C4-2B (cell line): ENCODE data around the gene EXOC6B.

ENCODE experiments used
- H3K27ac ChIP-seq: fragments of 450-650 bp; 2 replicates; pipeline ENCODE4 v1.5.1; 2017
- ZFX ChIP-seq: fragments of 450-650 bp; IDR thresholded peaks from 2 replicates; pipeline ENCODE4 v1.6.1; 2017
- TF ChIP-seq, protein P1 (sequence below): fragments of 450-650 bp; conservative IDR thresholded peaks from 2 replicates; pipeline ENCODE4 v1.5.1; 2017; ENCODE audit warnings: mild to moderate bottlenecking

EXOC6B gene

DNA sequence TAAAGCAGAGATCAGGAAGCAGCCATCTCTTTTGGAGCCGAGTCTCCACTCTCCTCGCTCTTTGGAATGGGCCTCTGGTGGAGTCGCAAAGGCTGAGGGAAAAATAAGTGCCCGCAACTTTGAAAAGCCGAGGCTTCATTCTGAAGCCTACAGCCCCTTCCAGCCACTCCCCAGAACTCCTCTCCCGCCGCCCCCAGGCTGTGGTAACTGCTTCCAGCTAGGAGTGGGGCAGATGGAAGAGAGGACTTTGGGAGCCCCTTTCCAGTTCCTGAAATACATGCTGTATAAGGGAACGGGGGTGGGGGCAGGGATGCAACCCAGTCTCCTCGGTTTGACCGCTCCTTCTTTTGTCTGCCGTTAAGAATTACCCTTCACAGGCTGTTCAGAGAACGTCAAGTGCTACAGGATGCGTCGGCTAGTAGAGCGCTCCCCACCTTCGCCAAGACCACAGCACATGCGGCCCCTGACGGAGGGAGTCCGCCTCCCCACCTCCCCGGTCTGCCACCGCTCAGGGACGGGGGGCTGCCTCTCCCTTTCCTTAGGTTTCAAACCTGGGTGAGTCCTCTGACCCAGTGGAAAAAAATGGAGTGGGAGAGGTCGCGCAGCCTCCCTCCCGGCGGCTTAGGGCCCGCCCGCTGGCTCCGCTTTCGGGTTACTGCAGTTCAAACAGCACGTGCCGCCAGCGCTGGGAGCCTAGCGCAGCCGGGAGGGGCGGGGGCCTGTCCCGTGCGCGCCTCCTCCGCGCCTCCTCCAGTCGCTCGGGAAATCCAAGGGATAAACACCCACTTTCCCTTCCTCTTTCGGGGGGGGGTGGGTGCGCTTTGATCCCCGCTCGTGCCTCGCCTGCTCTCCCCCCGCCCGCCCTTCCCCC lies 683.0 kb downstream of the EXOC6B start:
- no peak for TF ChIP-seq ZFX
- TF ChIP-seq, protein P1, sequence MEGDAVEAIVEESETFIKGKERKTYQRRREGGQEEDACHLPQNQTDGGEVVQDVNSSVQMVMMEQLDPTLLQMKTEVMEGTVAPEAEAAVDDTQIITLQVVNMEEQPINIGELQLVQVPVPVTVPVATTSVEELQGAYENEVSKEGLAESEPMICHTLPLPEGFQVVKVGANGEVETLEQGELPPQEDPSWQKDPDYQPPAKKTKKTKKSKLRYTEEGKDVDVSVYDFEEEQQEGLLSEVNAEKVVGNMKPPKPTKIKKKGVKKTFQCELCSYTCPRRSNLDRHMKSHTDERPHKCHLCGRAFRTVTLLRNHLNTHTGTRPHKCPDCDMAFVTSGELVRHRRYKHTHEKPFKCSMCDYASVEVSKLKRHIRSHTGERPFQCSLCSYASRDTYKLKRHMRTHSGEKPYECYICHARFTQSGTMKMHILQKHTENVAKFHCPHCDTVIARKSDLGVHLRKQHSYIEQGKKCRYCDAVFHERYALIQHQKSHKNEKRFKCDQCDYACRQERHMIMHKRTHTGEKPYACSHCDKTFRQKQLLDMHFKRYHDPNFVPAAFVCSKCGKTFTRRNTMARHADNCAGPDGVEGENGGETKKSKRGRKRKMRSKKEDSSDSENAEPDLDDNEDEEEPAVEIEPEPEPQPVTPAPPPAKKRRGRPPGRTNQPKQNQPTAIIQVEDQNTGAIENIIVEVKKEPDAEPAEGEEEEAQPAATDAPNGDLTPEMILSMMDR, result no peak
- no peak overlapping the region for H3K27ac ChIP-seq

DNA sequence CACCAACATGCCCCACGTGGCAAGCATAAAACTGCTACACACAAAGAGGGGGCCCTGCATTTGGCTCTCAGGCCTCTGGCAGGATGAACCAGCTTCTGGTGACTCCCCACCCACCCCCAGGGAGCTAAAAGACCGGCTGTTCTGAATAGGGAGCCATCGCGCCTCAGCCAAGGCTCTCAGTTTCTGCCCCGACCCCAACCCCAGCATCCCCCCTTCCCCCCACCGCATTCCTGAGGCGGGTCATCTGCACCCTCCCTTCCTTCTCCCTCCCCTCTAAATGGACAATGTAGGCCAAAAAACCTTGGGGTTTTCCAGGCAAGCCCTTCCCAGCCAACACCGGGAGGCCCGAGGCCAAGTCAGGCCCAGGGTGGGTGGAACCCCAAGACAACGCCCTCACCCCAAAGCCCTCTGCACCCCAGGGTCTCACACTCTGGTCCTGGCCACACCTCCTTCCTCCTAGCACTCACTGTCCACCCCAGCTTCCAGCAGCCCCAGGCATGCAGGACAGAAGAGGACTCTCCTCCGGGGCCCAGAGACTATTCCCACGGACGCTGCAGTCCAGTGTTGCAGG lies 683.9 kb downstream of the EXOC6B start:
- TF ChIP-seq, protein P1, result no peak
- TF ChIP-seq ZFX, result no peak
- no peak overlapping the region for H3K27ac ChIP-seq

DNA sequence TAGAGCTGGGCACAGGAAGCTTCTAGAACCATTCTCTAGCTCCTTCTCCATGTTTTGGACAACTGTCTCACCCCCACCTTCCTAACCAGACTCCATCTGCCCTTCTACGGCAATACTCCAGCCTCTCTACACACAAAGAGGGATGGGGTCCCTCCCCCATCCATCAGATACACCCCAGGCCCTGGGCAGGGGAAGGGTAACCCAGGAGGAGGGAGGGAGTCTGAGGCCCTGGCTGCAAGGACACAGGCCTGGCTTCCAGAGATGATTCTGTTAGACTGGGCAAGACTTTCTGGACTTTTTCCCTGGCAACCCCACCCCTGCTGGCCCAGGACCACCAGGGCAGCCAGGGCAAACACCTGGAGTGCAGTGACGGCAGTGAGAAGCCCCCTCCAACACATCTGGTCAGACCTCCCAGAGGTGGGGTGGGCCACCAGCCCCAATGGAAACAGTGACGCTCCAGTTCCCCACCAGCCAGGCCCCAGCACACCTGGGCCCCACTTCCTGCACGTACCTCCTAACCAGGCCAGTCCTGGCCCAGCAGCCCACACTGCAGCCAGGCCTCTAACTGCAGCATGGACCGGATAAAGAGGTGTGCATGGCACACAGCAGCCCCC lies 684.7 kb downstream of the EXOC6B start:
- H3K27ac ChIP-seq, result no peak overlapping the region
- TF ChIP-seq, protein P1, result no peak
- TF ChIP-seq ZFX, result no peak

DNA sequence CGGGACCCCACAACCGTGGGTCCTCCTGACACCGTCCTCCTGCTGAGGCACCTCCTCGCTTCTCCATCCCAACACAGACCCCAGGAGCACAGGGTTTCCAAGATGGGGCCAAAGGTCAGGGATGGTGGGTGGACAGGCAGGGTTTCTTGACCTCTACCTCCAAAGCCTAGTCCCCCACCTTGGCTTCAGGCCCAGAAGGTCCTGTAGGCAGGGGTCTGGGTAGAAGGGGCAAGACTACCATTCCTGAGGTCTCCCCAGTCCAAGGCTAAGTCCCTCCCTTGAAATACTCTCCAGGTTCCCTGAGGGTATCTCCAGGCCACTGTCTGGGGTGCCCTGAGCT lies 685.2 kb downstream of the EXOC6B start:
- TF ChIP-seq, protein P1, result no peak
- TF ChIP-seq ZFX, result no peak
- H3K27ac ChIP-seq, result no peak overlapping the region

DNA sequence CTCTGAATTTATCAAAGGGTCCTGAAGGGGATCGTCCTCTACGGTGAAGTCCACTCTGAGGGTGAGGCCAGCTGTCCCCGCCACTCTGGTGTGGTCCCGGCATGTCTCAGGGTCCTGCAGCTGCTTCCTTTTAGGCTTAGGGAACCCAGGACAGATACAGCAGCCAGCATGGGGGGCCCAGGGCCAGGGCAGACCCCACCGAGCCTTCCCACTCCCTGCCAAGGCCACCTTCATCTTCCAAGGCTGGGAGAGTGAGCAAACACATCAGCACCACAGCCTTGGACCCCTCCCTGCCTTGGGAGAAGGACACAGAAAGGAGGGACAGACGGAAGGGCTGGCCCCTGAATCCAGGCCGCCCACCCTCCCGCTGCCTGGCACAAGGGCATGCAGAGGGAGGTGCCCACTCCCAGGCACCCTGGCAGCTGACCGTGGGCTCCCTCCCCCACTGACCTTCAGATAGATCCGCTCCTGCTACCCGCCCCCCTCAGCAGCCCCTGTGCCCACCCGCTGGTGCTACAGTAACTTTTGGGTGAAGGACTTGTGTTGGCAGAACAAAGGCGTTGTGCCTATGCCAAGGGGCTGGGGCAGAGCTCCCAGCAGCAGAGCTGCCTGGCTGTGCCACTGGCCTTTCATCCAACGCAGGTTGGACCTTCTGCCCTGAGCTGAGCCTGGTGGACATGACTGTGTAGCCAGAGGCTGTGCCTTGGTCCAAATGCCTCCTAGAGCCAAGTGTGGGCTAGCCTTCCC lies 685.8 kb downstream of the EXOC6B start:
- TF ChIP-seq, protein P1, result no peak
- no peak for TF ChIP-seq ZFX
- H3K27ac ChIP-seq, result no peak overlapping the region

DNA sequence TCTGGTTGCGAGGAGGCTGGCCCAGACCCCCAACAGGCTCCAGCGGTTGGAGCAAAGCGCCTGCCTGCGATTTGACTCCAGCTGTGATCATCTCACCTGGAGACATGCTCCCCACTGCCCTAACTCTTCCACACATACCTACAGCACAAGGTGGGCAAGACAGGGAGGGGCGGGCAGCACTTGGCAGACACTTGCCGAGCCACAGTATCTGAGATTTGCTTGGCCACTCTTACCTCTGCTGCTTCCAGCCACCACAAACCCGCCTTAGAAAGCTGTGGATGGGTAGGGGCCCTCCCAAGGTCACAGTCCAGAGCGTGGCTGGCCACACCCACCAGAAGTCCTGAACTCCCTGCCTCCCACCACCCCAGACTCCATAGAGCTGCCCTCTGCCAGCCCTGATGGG lies 686.4 kb downstream of the EXOC6B start:
- no peak overlapping the region for H3K27ac ChIP-seq
- TF ChIP-seq ZFX, result no peak
- TF ChIP-seq, protein P1, result no peak
